Measurements from ENCODE around the gene NOL4. TPM values are rescaled to one million over a fixed set of nuclear protein-coding genes. Genes with fewer than 3 reads are reported as not detected.
A peak's percentile ranks its signal among the peaks of the same experiment; 100 is the strongest.

The NOL4 gene
- total and polyA plus RNA-seq, 10 of the 15 experiments (the other 5 are each of a cell fraction or from before 2014, with no cell fraction given): 1.3 to 10.0 (median 6.3) TPM

DNA sequence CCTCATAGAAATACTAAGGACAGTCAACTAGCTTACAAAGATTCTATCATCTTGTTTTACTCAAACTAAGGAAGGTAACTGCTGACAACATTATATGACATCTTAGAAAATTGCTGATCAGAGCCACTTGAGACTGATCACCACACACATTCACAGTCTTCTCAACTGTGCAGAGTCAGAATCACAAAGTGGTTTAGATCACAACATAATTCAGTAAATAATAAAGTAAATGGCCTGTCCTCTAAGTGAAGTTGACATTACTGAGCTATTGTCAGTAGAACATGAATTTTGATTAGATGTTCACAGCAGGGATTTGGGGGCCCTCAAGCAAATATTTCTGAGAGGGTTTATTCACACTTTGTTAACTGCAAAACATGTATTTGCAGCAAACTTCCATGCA lies 28.5 kb downstream of the NOL4 start:
- Histone ChIP-seq H3K9me3 (replicated peaks; ENCODE audit: control insufficient read depth, insufficient read depth, low read length) (no peaks in the 10 kb centered on the region), H3K9ac (ENCODE audit: control insufficient read depth, insufficient read depth, low read length) (no peak overlapping the region), H3K4me1 (ENCODE audit: control insufficient read depth, insufficient read depth, low read length) (no peaks in the 10 kb centered on the region), H3K27ac (ENCODE audit: control insufficient read depth, insufficient read depth) (no peak overlapping the region), H3K4me2 (ENCODE audit: control insufficient read depth, insufficient read depth) (no peak overlapping the region), H3K79me2 (ENCODE audit: control insufficient read depth, insufficient read depth, low read length) (no peaks in the 10 kb centered on the region), H3K4me3 (no peak overlapping the region), H2AFZ (ENCODE audit: control insufficient read depth, low read depth, low read length) (no peak overlapping the region), H4K20me1 (ENCODE audit: control insufficient read depth, insufficient read depth) (no peaks in the 10 kb centered on the region), H3K36me3 (ENCODE audit: control insufficient read depth in 2 of 2, insufficient read depth in 2 of 2, low read length in 1 of 2) (no peaks in the 10 kb centered on the region), H3K27me3 (replicated peaks in 1 of 2; ENCODE audit: control insufficient read depth in 2 of 2, insufficient read depth in 2 of 2, low read length in 1 of 2) (no peaks in the 10 kb centered on the region)
- ChIA-PET POLR2A (interaction anchor here (0.9 to 2.1 kb wide), 2 partner anchors 39 to 359 kb away, joined by 4 to 5 read pairs; no protein-coding TSS in a partner anchor), SMC1A (ENCODE audit: uncharacterized antibody, unreplicated experiment) (interaction anchor here (0.6 to 2.3 kb wide), 13 partner anchors 9 to 371 kb away, joined by 3 to 11 read pairs (median 3); partner anchors contain the start of gene NOL4), RAD21 (ENCODE audit: unreplicated experiment) (interaction anchor here (1.5 to 5.5 kb wide), 4 partner anchors 11 to 126 kb away, joined by 3 to 24 read pairs (median 7); partner anchors contain the start of gene NOL4), CTCF (interaction anchor here (2.0 to 2.9 kb wide), 2 partner anchors 11 to 74 kb away, joined by 7 to 18 read pairs; no protein-coding TSS in a partner anchor)
- no peak for TF ChIP-seq NFYB (IDR thresholded peaks at IDR 0.05; ENCODE audit: insufficient read depth, low read depth, low read length)
- no peak for TF ChIP-seq ASH2L (IDR thresholded peaks at IDR 0.05; ENCODE audit: borderline replicate concordance, low read depth)
- TF ChIP-seq, protein P1, sequence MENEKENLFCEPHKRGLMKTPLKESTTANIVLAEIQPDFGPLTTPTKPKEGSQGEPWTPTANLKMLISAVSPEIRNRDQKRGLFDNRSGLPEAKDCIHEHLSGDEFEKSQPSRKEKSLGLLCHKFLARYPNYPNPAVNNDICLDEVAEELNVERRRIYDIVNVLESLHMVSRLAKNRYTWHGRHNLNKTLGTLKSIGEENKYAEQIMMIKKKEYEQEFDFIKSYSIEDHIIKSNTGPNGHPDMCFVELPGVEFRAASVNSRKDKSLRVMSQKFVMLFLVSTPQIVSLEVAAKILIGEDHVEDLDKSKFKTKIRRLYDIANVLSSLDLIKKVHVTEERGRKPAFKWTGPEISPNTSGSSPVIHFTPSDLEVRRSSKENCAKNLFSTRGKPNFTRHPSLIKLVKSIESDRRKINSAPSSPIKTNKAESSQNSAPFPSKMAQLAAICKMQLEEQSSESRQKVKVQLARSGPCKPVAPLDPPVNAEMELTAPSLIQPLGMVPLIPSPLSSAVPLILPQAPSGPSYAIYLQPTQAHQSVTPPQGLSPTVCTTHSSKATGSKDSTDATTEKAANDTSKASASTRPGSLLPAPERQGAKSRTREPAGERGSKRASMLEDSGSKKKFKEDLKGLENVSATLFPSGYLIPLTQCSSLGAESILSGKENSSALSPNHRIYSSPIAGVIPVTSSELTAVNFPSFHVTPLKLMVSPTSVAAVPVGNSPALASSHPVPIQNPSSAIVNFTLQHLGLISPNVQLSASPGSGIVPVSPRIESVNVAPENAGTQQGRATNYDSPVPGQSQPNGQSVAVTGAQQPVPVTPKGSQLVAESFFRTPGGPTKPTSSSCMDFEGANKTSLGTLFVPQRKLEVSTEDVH (IDR thresholded peaks at IDR 0.05; ENCODE audit: low read depth, partially characterized antibody): no peak
- TF ChIP-seq GABPA (IDR thresholded peaks at IDR 0.05; ENCODE audit: low read depth): no peak
- no peak for TF ChIP-seq SMARCA5 (IDR thresholded peaks at IDR 0.05)
- TF ChIP-seq ZZZ3 (IDR thresholded peaks at IDR 0.05; ENCODE audit: control insufficient read depth, insufficient read length, low read depth): no peak
- no peak for TF ChIP-seq RB1 (IDR thresholded peaks at IDR 0.05; ENCODE audit: borderline replicate concordance)
- no peak for TF ChIP-seq BHLHE40 (IDR thresholded peaks at IDR 0.05; ENCODE audit: borderline replicate concordance in 1 of 2, low read depth in 2 of 2, low read length in 1 of 2)
- TF ChIP-seq MTA2 (IDR thresholded peaks at IDR 0.05; ENCODE audit: low read depth): no peak
- no peak for TF ChIP-seq DPF2 (IDR thresholded peaks at IDR 0.05)
- TF ChIP-seq IKZF2 (IDR thresholded peaks at IDR 0.05): no peak
- no peak for TF ChIP-seq FOXM1 (IDR thresholded peaks at IDR 0.05; ENCODE audit: low read depth, low read length)
- TF ChIP-seq WRNIP1 (IDR thresholded peaks at IDR 0.05; ENCODE audit: borderline replicate concordance, low read depth, low read length): no peak
- TF ChIP-seq POU2F2 (IDR thresholded peaks at IDR 0.05; ENCODE audit: borderline replicate concordance, low read depth, low read length): no peak
- TF ChIP-seq, protein P2, sequence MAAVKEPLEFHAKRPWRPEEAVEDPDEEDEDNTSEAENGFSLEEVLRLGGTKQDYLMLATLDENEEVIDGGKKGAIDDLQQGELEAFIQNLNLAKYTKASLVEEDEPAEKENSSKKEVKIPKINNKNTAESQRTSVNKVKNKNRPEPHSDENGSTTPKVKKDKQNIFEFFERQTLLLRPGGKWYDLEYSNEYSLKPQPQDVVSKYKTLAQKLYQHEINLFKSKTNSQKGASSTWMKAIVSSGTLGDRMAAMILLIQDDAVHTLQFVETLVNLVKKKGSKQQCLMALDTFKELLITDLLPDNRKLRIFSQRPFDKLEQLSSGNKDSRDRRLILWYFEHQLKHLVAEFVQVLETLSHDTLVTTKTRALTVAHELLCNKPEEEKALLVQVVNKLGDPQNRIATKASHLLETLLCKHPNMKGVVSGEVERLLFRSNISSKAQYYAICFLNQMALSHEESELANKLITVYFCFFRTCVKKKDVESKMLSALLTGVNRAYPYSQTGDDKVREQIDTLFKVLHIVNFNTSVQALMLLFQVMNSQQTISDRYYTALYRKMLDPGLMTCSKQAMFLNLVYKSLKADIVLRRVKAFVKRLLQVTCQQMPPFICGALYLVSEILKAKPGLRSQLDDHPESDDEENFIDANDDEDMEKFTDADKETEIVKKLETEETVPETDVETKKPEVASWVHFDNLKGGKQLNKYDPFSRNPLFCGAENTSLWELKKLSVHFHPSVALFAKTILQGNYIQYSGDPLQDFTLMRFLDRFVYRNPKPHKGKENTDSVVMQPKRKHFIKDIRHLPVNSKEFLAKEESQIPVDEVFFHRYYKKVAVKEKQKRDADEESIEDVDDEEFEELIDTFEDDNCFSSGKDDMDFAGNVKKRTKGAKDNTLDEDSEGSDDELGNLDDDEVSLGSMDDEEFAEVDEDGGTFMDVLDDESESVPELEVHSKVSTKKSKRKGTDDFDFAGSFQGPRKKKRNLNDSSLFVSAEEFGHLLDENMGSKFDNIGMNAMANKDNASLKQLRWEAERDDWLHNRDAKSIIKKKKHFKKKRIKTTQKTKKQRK (IDR thresholded peaks at IDR 0.05; ENCODE audit: low read depth, low read length): no peak
- TF ChIP-seq, protein P3, sequence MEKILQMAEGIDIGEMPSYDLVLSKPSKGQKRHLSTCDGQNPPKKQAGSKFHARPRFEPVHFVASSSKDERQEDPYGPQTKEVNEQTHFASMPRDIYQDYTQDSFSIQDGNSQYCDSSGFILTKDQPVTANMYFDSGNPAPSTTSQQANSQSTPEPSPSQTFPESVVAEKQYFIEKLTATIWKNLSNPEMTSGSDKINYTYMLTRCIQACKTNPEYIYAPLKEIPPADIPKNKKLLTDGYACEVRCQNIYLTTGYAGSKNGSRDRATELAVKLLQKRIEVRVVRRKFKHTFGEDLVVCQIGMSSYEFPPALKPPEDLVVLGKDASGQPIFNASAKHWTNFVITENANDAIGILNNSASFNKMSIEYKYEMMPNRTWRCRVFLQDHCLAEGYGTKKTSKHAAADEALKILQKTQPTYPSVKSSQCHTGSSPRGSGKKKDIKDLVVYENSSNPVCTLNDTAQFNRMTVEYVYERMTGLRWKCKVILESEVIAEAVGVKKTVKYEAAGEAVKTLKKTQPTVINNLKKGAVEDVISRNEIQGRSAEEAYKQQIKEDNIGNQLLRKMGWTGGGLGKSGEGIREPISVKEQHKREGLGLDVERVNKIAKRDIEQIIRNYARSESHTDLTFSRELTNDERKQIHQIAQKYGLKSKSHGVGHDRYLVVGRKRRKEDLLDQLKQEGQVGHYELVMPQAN (conservative IDR thresholded peaks at IDR 0.05): no peak
- no peak for TF ChIP-seq POLR2A (IDR thresholded peaks at IDR 0.05; ENCODE audit: low read depth, low read length)
- no peak for TF ChIP-seq CHD1 (IDR thresholded peaks at IDR 0.05; ENCODE audit: low read depth, low read length)
- no peak for TF ChIP-seq KDM1A (IDR thresholded peaks at IDR 0.05; ENCODE audit: borderline replicate concordance)
- intact Hi-C loops (cut with micrococcal nuclease; ENCODE audit: unreplicated experiment) (no loop called here), in situ Hi-C loops (cut with MboI) (no loop called here)
- no TSS peak for BruUV-seq (replicated peaks)
- DNase-seq (ENCODE audit: low read depth, low spot score) (no peak), ATAC-seq (peak; percentile 35; the same call in 2 of the 3 replicates), FAIRE-seq (no peak)
